CD4-positive, alpha-beta T cell (primary cell): ENCODE measurements around the gene TEKT3. TPM values are rescaled to one million over a fixed set of nuclear protein-coding genes. Genes with fewer than 3 reads are reported as not detected.

ENCODE experiments used
- ATAC-seq: fragments of 200-7000 bp; cut with Tn5 transposase; one replicate; pipeline ENCODE4 v1.10.0; 2022; ENCODE audit warnings: mild to moderate bottlenecking; ENCODE audit not compliant: poor library complexity
- CTCF ChIA-PET: fragments of 350-600 bp; sonication (Branson Sonifier 250); formaldehyde crosslinking; loops from one replicate; lab custom pipeline; 2021; ENCODE audit warnings: antibody characterized with exemption, inconsistent platforms; lab: Charles Lee
- POLR2A ChIA-PET: fragments of 350-600 bp; sonication (Branson Sonifier 250); formaldehyde crosslinking; loops from one replicate; lab custom pipeline; 2021; ENCODE audit warnings: antibody characterized with exemption, inconsistent platforms; lab: Charles Lee
- DNase-seq, 14 experiments: peaks; one replicate each; pipeline ENCODE4 v3.0.0-alpha.2; 2013 to 2020; ENCODE audit warnings: mixed read lengths in 2 of 14
- H3K27ac ChIP-seq, 2 donors: one replicate each; pipeline versions ENCODE4 v1.5.1 to v1.7.0; 2013; ENCODE audit warnings: low read length in 2 of 2, low read depth in 1 of 2, mild to moderate bottlenecking in 1 of 2
- H3K27me3 ChIP-seq, 2 experiments: 1 replicate in 1 of 2; 2 replicates in 1 of 2; pipeline versions ENCODE4 v1.6.1 to v1.7.0; 2013; ENCODE audit warnings: low read length in 2 of 2, control low read depth in 1 of 2, mild to moderate bottlenecking in 1 of 2, moderate library complexity in 1 of 2; ENCODE audit not compliant: insufficient read depth in 2 of 2, control insufficient read depth in 1 of 2
- H3K36me3 ChIP-seq: one replicate; pipeline ENCODE4 v1.6.1; 2013; ENCODE audit warnings: low read length, control low read depth; ENCODE audit not compliant: insufficient read depth
- H3K4me1 ChIP-seq: one replicate; pipeline ENCODE4 v1.6.1; 2013; ENCODE audit warnings: low read length, control low read depth; ENCODE audit not compliant: insufficient read depth
- H3K4me3 ChIP-seq: one replicate; pipeline ENCODE4 v1.5.1; 2013; ENCODE audit warnings: mild to moderate bottlenecking, low read length, moderate library complexity
- H3K9me3 ChIP-seq, 2 experiments: 1 replicate in 1 of 2; 2 replicates in 1 of 2; pipeline versions ENCODE4 v1.6.1 to v1.7.0; 2013; ENCODE audit warnings: low read length in 2 of 2, mild to moderate bottlenecking in 2 of 2, control low read depth in 1 of 2, moderate library complexity in 1 of 2; ENCODE audit not compliant: control insufficient read depth in 1 of 2, insufficient read depth in 1 of 2
- H3K27ac Mint-ChIP-seq: one replicate; pipeline ENCODE4 v1.8.0; 2020; ENCODE audit warnings: mixed read lengths
- H3K27me3 Mint-ChIP-seq: one replicate; pipeline ENCODE4 v1.8.0; 2021; ENCODE audit warnings: mixed read lengths
- H3K36me3 Mint-ChIP-seq: one replicate; pipeline ENCODE4 v1.8.0; 2021; ENCODE audit warnings: low read depth, mixed read lengths
- H3K4me1 Mint-ChIP-seq: one replicate; pipeline ENCODE4 v1.8.0; 2021; ENCODE audit warnings: low read depth, mixed read lengths
- H3K4me3 Mint-ChIP-seq: one replicate; pipeline ENCODE4 v1.8.0; 2020; ENCODE audit warnings: mild to moderate bottlenecking, mixed read lengths
- H3K9me3 Mint-ChIP-seq: one replicate; pipeline ENCODE4 v1.8.0; 2020; ENCODE audit warnings: mixed read lengths
- CTCF ChIP-seq: fragments of 200-600 bp; IDR thresholded peaks from one replicate; pipeline ENCODE4 v1.8.0; 2022; ENCODE audit warnings: antibody characterized with exemption, mild to moderate bottlenecking
- intact Hi-C, 2 experiments: fragments of 100-400 bp; cut with DNase I in 1 of 2; cut with micrococcal nuclease in 1 of 2; formaldehyde crosslinking; loops; one replicate each; pipeline versions ENCODE4 v1.15.1 to v1.9.0; 2023 to 2025; cut with DNase I, micrococcal nuclease
- polyA plus RNA-seq, 2 donors: library from polyadenylated mRNA; unstranded; fragments of 120-200 nt; gene quantifications; one replicate each; pipeline ENCODE4 v1.2.1, GENCODE V29; 2013
- total RNA-seq, 174 experiments: library from RNA in 2 of 174; stranded (reverse) in 2 of 174; gene quantifications; one replicate each; pipeline ENCODE4 v1.2.3 and lab custom pipeline; 2021 to 2026

Gene TEKT3
- not detected for total RNA-seq
- polyA plus RNA-seq (2013, experiment 1 of 2): 0.19 TPM
- polyA plus RNA-seq (2013, experiment 2 of 2): 0.37 TPM
- 0 to 0.60 (median 0.07) reads per million in 172 experiments for total RNA-seq (lab: John Stamatoyannopoulos, UW)

- no peak for TF ChIP-seq CTCF
- ChIA-PET CTCF (no interaction called here), POLR2A (no interaction called here)
- Mint-ChIP-seq H3K4me3 (no peak within 1 kb of the TSS), H3K4me1 (peaks cover 8% of the 10 kb centered on the region), H3K36me3 (no peaks in the 10 kb centered on the region), H3K27ac (no peak within 1 kb of the TSS), H3K9me3 (peaks cover 5% of the 10 kb centered on the region), H3K27me3 (peaks cover 80% of the 10 kb centered on the region)
- no peaks in the 10 kb centered on the region for H3K36me3 ChIP-seq
- no peak within 1 kb of the TSS for H3K27ac ChIP-seq
- no peak for ATAC-seq
- intact Hi-C loops: no loop called here
- no peak within 1 kb of the TSS for H3K4me3 ChIP-seq
- peaks cover 9% of the 10 kb centered on the region for H3K4me1 ChIP-seq
- peaks cover 42 to 55% of the 10 kb centered on the region in 2 experiments for H3K27me3 ChIP-seq
- peaks cover 0 to 21% of the 10 kb centered on the region in 2 experiments for H3K9me3 ChIP-seq
- peak in 2 of 14 experiments; percentile 3 to 12 for DNase-seq
Observed at GRCh38 chr17:15341385-15341849, at the start of gene TEKT3. TSS of gene TEKT3 (minus strand) at chr17:15341597. CDS start at chr17:15331585, 10,012 bp downstream.

GRCh38 chr17:15388356-15389041 is 47.1 kb upstream of the TEKT3 start:
- CTCF ChIA-PET: no interaction called here
- intact Hi-C loops: no loop called here
- peaks cover 38% of the 10 kb centered on the region for H3K27me3 Mint-ChIP-seq
- H3K27ac Mint-ChIP-seq: no peak overlapping the region
- POLR2A ChIA-PET: no interaction called here
- H3K9me3 Mint-ChIP-seq: no peaks in the 10 kb centered on the region
- no peak for ATAC-seq
- TF ChIP-seq CTCF: no peak
- H3K4me1 ChIP-seq: no peaks in the 10 kb centered on the region
- H3K4me3 ChIP-seq: no peak overlapping the region
- H3K4me3 Mint-ChIP-seq: no peak overlapping the region
- H3K9me3 ChIP-seq: peaks cover 0 to 3% of the 10 kb centered on the region in 2 experiments
- no peaks in the 10 kb centered on the region for H3K36me3 Mint-ChIP-seq
- no peak for DNase-seq
- H3K27me3 ChIP-seq: peaks cover 2 to 18% of the 10 kb centered on the region in 2 experiments
- H3K36me3 ChIP-seq: no peaks in the 10 kb centered on the region
- no peaks in the 10 kb centered on the region for H3K4me1 Mint-ChIP-seq
- no peak overlapping the region for H3K27ac ChIP-seq

GRCh38 chr17:15386083-15386482 is 44.7 kb upstream of the TEKT3 start:
- TF ChIP-seq CTCF: no peak
- no peak overlapping the region for H3K4me3 ChIP-seq
- no peaks in the 10 kb centered on the region for H3K36me3 Mint-ChIP-seq
- peaks cover 0 to 3% of the 10 kb centered on the region in 2 experiments for H3K9me3 ChIP-seq
- no peak overlapping the region for H3K4me3 Mint-ChIP-seq
- H3K4me1 ChIP-seq: no peaks in the 10 kb centered on the region
- H3K27ac ChIP-seq: no peak overlapping the region
- H3K36me3 ChIP-seq: no peaks in the 10 kb centered on the region
- POLR2A ChIA-PET: no interaction called here
- no peaks in the 10 kb centered on the region for H3K4me1 Mint-ChIP-seq
- DNase-seq: no peak
- no peak overlapping the region for H3K27ac Mint-ChIP-seq
- CTCF ChIA-PET: no interaction called here
- intact Hi-C loops: no loop called here
- no peak for ATAC-seq
- no peaks in the 10 kb centered on the region for H3K9me3 Mint-ChIP-seq
- H3K27me3 ChIP-seq: peaks cover 2 to 21% of the 10 kb centered on the region in 2 experiments
- peaks cover 41% of the 10 kb centered on the region for H3K27me3 Mint-ChIP-seq
